HG03469 (cell line): ENCODE data around the gene JUP.

ENCODE experiments used
- ATAC-seq: cut with Tn5 transposase; IDR thresholded peaks from one replicate; pipeline ENCODE4 v1.9.1; 2021; ENCODE audit warnings: mild to moderate bottlenecking, moderate library complexity, moderate number of reproducible peaks; ENCODE audit not compliant: unreplicated experiment

JUP gene

DNA sequence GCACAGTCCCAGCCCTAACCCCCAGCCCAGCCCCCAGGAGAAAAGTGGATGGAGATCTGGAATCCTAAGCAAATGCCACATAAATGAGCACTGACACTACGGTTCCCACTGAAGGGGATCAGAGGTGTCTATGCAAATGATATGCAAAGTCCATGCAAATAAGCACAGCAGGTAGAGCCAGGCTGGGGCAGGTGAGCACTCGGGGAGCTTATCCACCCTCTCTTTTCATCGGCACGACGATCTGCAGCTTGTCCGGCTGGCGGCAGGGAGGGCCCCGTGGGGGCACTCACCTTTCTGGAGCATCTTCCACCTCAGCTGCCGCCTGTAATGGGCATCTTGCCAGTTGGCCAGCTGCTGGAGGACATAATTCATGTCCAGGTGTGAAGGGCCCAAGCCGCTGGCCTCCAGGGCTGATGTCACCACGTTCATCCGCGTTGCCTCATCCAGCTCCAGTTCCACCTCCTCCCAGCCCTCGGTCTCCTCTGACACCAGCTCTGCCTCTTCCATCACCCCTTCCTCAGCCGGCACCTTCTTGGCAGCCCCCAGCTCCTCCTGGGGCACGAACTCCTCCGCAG, 61.9 kb downstream of the JUP start:
- ATAC-seq = no peak

DNA sequence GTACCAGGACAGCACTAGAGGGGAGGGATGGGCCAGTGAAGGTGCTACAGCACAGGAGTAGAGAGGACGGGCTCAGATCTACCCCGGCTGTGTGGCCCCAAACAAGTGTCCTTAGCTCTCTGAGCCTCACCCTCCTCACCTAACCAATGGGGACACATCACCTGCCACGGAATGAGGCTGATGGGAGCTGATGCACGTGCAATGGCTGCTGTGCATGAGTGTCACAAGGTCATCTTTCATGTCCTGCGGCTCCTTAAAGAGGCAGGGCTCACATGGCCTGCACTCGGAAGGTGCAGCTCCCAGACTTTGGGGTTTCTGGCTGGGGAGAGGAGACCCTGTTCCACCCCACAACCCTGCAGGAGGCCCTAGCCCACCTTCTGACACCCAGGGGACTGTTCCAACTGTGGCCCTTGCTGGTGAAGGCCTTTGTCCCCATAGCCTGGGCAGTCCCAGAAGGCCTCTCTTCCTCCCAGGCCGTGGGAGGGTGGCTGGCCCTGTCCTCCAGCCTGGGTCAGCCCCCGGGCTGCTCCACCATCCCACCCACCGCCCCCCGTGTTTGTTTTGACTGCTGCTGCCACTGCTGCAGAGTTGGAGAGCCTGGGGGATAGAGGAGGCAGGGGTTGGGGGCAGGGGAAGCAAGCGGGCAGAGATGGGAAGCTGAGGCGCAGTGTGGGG, 62.6 kb downstream of the JUP start:
- ATAC-seq = no peak

DNA sequence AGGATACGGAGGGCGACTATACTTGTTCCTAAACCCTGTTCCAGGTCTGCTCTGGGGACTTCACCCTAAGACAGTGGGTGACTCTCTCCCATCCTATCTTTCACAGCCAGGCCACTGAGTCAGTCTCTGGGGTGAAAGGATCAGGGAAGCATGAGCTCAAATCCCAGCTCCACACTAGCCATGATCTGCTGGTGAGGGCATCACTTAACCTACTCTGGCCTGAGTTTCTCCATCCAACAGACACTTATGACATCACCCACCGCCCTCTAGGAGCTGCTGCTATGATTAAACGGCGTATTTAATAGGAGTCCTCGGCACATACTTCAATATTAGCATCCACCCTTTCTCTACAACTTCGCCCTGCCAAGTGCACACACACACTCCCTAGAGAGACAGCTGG, 64.3 kb downstream of the JUP start:
- ATAC-seq = no peak

DNA sequence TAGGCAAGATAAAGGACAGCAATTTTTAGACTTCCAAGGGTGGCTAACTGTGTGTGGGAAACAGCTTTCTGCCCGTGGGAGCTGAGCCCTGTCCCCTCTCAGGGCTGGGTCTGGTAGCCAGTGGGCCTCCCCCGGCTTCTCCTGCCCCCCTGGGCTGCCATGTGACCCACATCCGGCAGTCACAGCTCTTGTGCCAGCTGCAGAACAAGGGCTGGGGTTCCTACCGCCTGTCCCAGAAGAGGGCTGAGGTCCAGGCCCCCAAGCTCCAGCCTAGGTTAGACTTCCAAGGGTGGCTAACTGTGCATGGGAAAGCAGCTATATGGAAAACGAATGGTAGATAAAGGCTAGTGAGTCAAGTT, 68.2 kb downstream of the JUP start:
- no peak for ATAC-seq

DNA sequence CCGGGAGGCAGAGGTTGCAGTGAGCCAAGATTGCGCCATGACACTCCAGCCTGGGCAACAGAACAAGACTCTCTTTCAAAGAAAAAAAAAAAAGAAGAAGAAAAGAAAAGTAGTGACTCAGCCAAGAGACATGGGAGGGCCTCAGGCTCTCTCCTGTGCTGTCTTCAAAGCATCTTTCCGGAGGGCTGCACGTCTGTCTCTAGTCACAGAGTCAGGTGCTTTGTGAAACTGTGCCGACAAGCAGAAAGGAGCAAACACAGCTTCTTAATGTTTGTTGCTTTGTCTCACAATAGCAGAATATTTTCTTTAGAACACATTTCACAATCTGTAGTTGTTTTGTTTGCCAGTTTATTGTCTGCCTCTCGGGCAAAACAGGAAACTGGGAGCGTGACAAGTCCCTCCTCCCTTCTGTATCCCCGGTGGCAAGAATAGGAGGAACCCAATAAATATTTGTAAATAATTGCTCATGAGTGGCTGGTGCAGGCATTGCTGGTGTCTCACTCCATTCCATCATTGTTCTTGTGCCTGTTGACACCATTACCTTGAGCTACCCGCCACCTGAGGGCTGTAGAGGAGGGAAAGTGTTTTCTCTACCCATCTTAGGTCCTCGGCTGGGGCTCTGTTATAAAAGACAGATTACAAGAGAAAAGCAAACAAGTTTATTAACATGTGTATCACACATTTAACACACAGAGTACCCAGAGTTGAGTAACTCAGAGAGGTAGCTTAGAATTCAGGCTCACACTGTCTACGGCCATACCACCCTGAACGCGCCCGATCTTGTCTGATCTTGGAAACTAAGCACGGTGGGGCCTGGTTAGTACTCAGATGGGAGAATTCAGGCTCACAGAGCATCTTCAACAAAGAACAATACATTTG, 68.9 kb downstream of the JUP start:
- no peak for ATAC-seq

DNA sequence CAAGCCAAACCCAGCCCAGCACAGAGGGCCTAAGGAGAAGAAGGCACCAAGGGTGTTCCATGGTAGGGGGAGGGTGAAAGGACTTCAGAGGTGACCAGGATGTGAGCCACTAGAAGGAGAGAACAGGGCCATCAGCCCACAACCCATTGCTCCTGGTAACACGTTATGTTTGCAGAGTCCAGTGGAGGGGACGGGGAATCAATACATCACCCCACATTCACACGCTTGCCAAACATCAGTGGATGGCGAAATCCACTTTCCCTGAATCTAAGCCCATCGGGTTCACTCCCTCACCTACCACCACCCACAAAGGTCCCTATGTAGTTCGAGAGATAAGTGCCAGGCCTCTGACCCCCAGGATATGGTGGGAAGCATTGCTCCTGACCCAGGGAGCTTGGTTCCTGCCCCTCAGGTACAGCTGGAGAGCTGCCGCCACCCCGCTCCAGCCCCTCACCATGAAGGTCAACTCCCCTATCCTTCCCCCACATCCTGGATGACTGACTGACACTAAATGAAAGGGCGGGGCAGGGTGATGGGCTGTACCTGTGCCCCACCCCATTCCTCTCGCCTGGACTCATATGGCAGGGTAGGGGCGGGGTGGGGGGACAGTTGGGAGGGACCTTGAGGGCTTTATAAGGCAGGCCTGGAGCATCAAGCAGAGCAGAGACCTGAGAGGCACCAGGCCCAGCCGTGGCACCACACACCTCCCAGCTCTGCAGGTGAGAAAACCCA, 74.7 kb downstream of the JUP start, which contains the start of gene GAST:
Gene GAST (plus strand): TSS at position 663 of the 732 bp plus-strand sequence. CDS start 3,106 bp downstream, outside the sequence.
- ATAC-seq = no peak

DNA sequence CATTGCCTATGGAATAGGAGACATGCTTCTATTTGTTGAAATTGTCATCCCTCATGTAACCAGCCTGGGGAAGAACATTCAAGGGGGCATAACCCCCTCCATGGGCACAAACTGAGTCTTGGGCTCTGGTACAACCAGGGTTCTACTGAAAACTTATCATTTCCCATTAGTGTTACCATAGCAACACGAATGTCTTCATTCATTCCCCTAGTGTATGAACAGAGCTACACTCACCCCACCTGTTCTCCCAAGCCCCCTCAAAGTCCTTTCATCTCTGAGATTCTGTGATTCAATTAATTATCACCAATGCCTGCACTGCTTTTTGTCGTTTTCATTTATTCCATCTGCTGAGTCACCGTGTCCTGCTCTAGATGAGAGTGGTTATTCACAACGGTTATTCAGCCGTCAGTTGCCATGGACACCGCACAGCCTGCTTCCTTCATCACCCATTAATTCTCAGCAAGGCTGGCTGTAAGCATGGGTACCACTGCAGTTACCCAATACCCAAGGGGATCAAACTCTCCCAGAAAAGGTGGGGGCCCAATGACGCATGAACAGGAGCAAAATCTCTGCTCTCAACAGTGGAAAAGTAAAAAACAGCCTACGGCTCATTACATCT, 75.9 kb downstream of the JUP start:
- no peak for ATAC-seq

DNA sequence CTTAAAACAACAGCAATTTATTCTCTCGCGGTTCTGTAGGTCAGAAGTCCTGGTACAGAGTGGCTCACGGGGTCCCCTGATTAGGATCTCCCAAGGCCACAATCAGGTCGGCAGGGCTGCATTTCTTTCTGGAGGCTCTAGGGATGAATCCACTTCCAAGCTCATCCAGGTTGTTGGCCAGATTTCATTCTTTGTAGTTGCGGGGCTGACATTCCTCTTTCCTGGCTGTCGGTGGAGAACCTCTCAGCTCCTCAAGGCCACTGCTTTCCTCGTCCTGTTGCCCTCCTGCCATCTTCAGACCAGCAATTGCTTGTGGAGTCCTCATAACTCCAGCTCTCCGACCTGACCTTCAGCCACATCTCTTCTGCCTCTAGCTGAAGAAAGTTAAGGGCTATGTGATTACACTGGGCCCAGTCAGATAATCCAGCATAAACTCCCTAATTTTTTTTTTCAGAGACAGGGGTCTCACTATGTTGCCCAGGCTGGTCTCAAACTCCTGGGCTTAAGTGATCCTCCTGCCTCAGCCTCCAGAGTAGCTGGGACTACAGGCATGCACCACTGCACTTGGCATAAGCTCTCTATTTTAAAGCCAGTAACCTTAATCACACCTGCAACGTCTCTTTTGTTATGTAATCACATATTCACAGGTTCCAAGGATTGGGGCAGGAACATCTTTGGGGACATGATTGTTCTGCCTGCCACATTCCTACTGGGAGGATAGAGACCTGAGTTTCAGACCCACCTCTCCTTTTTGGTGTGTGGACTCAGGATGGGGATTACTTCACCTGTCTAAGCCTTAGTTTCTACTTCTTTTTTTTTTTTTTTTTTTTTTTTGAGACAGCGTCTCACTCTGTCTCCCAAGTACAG, 78.5 kb downstream of the JUP start:
- ATAC-seq = no peak

DNA sequence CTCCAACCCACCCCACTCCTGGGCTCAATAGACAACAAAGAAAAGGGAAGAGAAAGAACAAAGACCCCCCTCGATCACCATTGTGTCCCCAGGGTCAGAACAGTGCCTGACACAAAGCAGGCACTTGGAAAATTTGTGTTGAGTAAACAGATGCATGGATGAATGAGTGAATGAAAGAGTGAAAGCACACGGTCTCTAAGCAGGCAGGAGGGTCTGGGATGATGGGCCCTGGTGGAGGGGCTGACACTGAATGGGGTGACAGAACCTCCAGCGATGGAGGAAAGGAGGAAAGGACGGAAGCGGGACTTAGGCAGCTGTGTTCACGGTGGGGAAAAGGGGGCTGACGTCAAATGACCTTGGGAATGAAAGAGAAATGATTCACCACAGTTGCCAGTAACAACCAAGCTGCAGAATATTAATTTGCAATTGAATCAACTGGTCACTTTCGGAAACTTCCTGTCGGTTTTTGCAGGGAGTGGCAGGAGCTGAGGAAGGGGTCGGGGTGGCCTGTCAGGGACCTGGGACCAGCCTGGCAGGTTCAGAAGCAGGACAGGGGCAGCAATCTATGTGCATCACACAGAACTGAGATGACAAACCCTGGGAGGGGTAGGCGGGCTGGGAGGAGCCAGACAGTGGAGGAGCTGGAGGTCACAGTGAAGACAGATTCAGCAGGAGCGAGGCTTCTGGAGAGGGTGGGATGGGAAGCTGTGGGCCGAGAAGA, 81.1 kb downstream of the JUP start:
- ATAC-seq = no peak
